ENCODE measurements around the gene KIAA1217.

GRCh38 chr10:24406809-24407483 lies 198.0 kb downstream of the KIAA1217 start:
- TF ChIP-seq ZNF232 (CRISPR knock-in tag; IDR thresholded peaks at IDR 0.05) (no peak), PREB (CRISPR knock-in tag; IDR thresholded peaks at IDR 0.05; ENCODE audit: borderline replicate concordance) (no peak), USF1 (CRISPR knock-in tag; IDR thresholded peaks at IDR 0.05) (no peak), CTCF (IDR thresholded peaks at IDR 0.05) (no peak), JUN (CRISPR knock-in tag; IDR thresholded peaks at IDR 0.05) (no peak), SP1 (CRISPR knock-in tag; conservative IDR thresholded peaks at IDR 0.05) (no peak), SMAD3 (CRISPR knock-in tag; IDR thresholded peaks at IDR 0.05; ENCODE audit: borderline replicate concordance) (no peak), USF2 (CRISPR knock-in tag; IDR thresholded peaks at IDR 0.05) (no peak), MAX (CRISPR knock-in tag; IDR thresholded peaks at IDR 0.05) (no peak), FOXJ3 (CRISPR knock-in tag; IDR thresholded peaks at IDR 0.05; ENCODE audit: borderline replicate concordance) (no peak), ZNF396 (CRISPR knock-in tag; IDR thresholded peaks at IDR 0.05; ENCODE audit: borderline replicate concordance) (no peak), ZNF512 (CRISPR knock-in tag; IDR thresholded peaks at IDR 0.05; ENCODE audit: borderline replicate concordance) (no peak), MYBL2 (CRISPR knock-in tag; IDR thresholded peaks at IDR 0.05) (no peak), ZNF219 (CRISPR knock-in tag; IDR thresholded peaks at IDR 0.05; ENCODE audit: borderline replicate concordance) (no peak)
